Activated B cell treated with CpG ODN at 0.5 μM for 24 hours (primary cell): ENCODE results near the gene ANKRD39. TPM values are rescaled to one million over a fixed set of nuclear protein-coding genes. Genes with fewer than 3 reads are reported as not detected.

Experiments
- ATAC-seq: fragments of 200-7000 bp; cut with Tn5 transposase; one replicate; pipeline ENCODE4 v1.10.0; 2021; ENCODE audit warnings: low read depth, mild to moderate bottlenecking, moderate library complexity
- CTCF ChIA-PET: fragments of 350-600 bp; sonication (Branson Sonifier 250); formaldehyde crosslinking; loops from one replicate; lab custom pipeline; 2021; ENCODE audit warnings: antibody characterized with exemption; lab: Charles Lee
- POLR2A ChIA-PET: fragments of 350-600 bp; sonication (Branson Sonifier 250); formaldehyde crosslinking; loops from one replicate; lab custom pipeline; 2021; ENCODE audit warnings: antibody characterized with exemption; lab: Charles Lee
- DNase-seq: peaks from one replicate; pipeline ENCODE4 v3.0.0; 2022
- H3K27ac Mint-ChIP-seq: one replicate; pipeline ENCODE4 v1.8.0; 2020; ENCODE audit warnings: mixed read lengths
- H3K27me3 Mint-ChIP-seq: one replicate; pipeline ENCODE4 v1.8.0; 2021; ENCODE audit warnings: mixed read lengths
- H3K36me3 Mint-ChIP-seq: one replicate; pipeline ENCODE4 v1.8.0; 2021; ENCODE audit warnings: low read depth, mixed read lengths
- H3K4me1 Mint-ChIP-seq: one replicate; pipeline ENCODE4 v1.8.0; 2021; ENCODE audit warnings: mixed read lengths
- H3K4me3 Mint-ChIP-seq: one replicate; pipeline ENCODE4 v1.8.0; 2020; ENCODE audit warnings: mild to moderate bottlenecking, mixed read lengths
- H3K9me3 Mint-ChIP-seq: one replicate; pipeline ENCODE4 v1.8.0; 2020; ENCODE audit warnings: mixed read lengths
- CTCF ChIP-seq: fragments of 200-600 bp; IDR thresholded peaks from one replicate; pipeline ENCODE4 v1.8.0; 2022; ENCODE audit warnings: antibody characterized with exemption, mild to moderate bottlenecking
- intact Hi-C: fragments of 100-400 bp; cut with micrococcal nuclease; formaldehyde crosslinking; loops from one replicate; pipeline ENCODE4 v1.15.1; 2024
- total RNA-seq: library from RNA; stranded (reverse); gene quantifications from 2 replicates; pipeline ENCODE4 v1.2.3, GENCODE V29; 2022

ANKRD39 gene
- total RNA-seq, 1 donor from 2014 or later, result 12.7 TPM

DNA sequence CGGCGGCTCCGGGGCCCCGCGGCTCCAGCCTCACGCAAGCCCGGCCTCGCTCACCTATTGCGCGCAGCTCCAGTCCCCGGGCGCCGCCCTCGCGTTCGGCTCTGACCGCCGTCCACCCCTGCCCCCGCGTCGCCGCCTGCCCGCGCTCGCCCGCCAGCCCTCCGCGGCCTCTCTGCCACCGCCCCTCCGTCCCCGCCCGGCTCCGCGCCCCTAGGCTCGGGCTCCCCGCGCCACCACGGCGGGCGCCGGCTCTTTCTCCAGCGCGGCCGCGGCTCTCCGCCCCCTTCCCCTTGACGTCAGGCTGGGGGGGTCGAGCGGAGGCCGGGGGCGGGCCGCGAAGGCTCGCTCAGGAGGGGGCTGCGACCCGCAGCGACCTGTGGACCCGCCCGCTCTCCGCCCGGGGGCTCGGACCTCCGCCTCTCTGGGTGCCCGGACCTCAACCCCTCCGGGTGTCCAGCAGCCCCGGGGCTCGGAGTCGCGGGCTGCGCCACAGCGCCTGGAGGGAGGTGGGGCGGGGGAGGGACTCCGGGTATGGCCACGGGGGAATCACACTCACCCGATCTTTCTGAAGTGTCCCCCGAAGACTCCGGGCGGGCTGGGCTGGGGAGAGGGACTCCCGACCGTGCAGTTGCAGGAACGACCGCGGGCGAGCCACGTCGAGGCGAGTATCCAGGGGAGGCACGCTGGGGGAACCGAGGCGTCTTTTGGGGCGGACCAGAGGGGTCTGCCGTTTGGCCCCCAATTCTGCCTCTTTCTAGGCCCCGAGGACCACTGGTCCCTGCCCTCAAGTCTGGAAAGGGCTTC is 12.2 kb upstream of the ANKRD39 start, which contains the start of gene SEMA4C:
SEMA4C (minus strand) TSS at position 259 of the 804 bp plus-strand sequence. CDS start 2,194 bp downstream, outside the sequence.
- Mint-ChIP-seq H3K9me3 (no peaks in the 10 kb centered on the region), H3K27ac (peak within 1 kb of the TSS; percentile 18), H3K36me3 (no peaks in the 10 kb centered on the region), H3K4me1 (peaks cover 40% of the 10 kb centered on the region), H3K4me3 (peak within 1 kb of the TSS; percentile 78), H3K27me3 (peaks cover 26% of the 10 kb centered on the region)
- POLR2A ChIA-PET, result interaction anchor here (2.4 kb wide), 1 partner anchor 12 kb away, joined by 15 read pairs; the partner anchor contains the start of gene ANKRD39
- ATAC-seq, result peak; percentile 12
- CTCF ChIA-PET, result interaction anchor here (5.6 kb wide), 1 partner anchor 12 kb away, joined by 33 read pairs; the partner anchor contains the start of gene ANKRD39
- TF ChIP-seq CTCF, result no peak
- intact Hi-C loops, result loop anchor here (1.0 to 5.0 kb wide), 3 partner anchors 31 to 242 kb away; partner anchors contain the start of gene ANKRD36
- DNase-seq, result peak; percentile 56

GRCh38 chr2:96869281-96869821 is 11.5 kb upstream of the ANKRD39 start:
- CTCF ChIA-PET, result interaction anchor here (1.2 to 3.0 kb wide), 2 partner anchors 12 to 85 kb away, joined by 4 to 16 read pairs; partner anchors contain the start of gene ANKRD39
- no peak for TF ChIP-seq CTCF
- intact Hi-C loops, result loop anchor here (1.0 kb wide), 1 partner anchor 30 kb away; no protein-coding TSS in a partner anchor
- Mint-ChIP-seq H3K4me1 (peaks cover 34% of the 10 kb centered on the region), H3K27ac (no peak overlapping the region), H3K4me3 (no peak overlapping the region), H3K9me3 (no peaks in the 10 kb centered on the region), H3K27me3 (peaks cover 26% of the 10 kb centered on the region), H3K36me3 (no peaks in the 10 kb centered on the region)
- POLR2A ChIA-PET, result interaction anchor here (1.1 to 2.5 kb wide), 2 partner anchors 12 to 244 kb away, joined by 3 to 17 read pairs; partner anchors contain the start of gene ANKRD39
- ATAC-seq (peak; percentile 4), DNase-seq (no peak)

- peak overlapping the region; percentile 75 for H3K4me3 Mint-ChIP-seq
- H3K27ac Mint-ChIP-seq, result no peak overlapping the region
- H3K27me3 Mint-ChIP-seq, result peaks cover 26% of the 10 kb centered on the region
- CTCF ChIA-PET, result interaction anchor here (1.2 to 3.0 kb wide), 2 partner anchors 11 to 86 kb away, joined by 4 to 16 read pairs; partner anchors contain the start of gene ANKRD39
- DNase-seq, result peak; percentile 40
- no peaks in the 10 kb centered on the region for H3K9me3 Mint-ChIP-seq
- intact Hi-C loops, result loop anchor here (1.0 kb wide), 2 partner anchors 10 to 29 kb away; partner anchors contain the start of gene ANKRD39
- no peak for TF ChIP-seq CTCF
- H3K4me1 Mint-ChIP-seq, result peaks cover 27% of the 10 kb centered on the region
- peak; percentile 39 for ATAC-seq
- no peaks in the 10 kb centered on the region for H3K36me3 Mint-ChIP-seq
- POLR2A ChIA-PET, result interaction anchor here (0.6 to 2.5 kb wide), 3 partner anchors 11 to 725 kb away, joined by 3 to 17 read pairs (median 3); partner anchors contain the start of gene ANKRD39
Measured at GRCh38 chr2:96868555-96869280, 10.9 kb upstream of the ANKRD39 start.

DNA sequence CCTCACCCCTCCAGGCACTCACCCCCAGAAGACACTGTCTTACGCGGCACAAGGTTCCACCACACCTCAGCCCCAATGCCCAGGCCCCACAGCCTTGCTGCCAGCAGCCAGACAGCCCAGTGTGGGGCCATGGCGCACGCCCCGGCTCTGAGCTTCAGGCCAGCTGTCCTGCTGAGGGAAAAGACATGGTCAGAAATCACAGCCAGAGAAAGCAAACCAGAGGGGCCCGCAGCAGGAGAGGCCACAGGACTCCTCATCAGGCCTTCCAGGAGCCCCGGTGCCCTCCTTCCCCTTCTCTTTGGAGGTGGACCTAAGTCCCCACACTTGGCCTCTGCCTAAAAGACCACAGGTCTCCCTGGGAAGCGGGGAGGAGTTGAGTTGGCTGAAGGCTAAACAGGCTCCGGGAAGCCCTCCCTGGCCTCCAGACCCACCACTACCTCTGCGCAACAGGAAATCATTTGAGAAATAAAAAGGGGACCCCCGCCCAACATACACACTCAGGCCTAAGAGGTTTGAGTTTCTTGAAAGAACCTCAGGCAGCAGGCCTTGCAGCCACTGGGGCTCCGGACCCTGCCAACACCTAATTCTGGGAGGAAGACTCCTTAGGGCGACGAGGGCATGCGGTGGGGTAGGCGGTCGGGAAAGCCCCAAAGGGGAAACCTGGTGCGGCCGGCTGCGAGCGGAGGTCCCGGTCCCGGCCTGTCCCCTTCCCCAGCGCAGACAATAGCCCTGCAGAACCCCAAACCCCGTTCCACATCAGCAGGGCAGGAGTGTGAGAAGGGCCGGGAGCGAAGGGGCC is 10.1 kb upstream of the ANKRD39 start:
- DNase-seq (no peak), ATAC-seq (peak; percentile 15)
- no peak for TF ChIP-seq CTCF
- peaks cover 26% of the 10 kb centered on the region for H3K27me3 Mint-ChIP-seq
- H3K4me1 Mint-ChIP-seq, result peaks cover 24% of the 10 kb centered on the region
- intact Hi-C loops, result loop anchor here (1.0 kb wide), 1 partner anchor 10 kb away; the partner anchor contains the start of gene ANKRD39
- ChIA-PET CTCF (interaction anchor here (1.2 to 3.0 kb wide), 2 partner anchors 10 to 87 kb away, joined by 4 to 16 read pairs; partner anchors contain the start of gene ANKRD39), POLR2A (interaction anchor here (0.6 to 2.5 kb wide), 2 partner anchors 11 to 724 kb away, joined by 3 to 17 read pairs; partner anchors contain the start of gene ANKRD39)
- H3K27ac Mint-ChIP-seq, result no peak overlapping the region
- no peaks in the 10 kb centered on the region for H3K9me3 Mint-ChIP-seq
- H3K36me3 Mint-ChIP-seq, result no peaks in the 10 kb centered on the region
- H3K4me3 Mint-ChIP-seq, result peak overlapping the region; percentile 75
